HepG2 (cell line): ENCODE data around the gene RPRD2. TPM values are rescaled to one million over a fixed set of nuclear protein-coding genes. Genes with fewer than 3 reads are reported as not detected.
A peak's percentile ranks its signal among the peaks of the same experiment; 100 is the strongest.

ENCODE experiments used
- CBFB ChIP-seq: sonication (generic); formaldehyde crosslinking; IDR thresholded peaks from 2 replicates; pipeline ENCODE4 v1.4.0; 2020; ENCODE audit warnings: missing genetic modification reagents
- ELF1 ChIP-seq: sonication (generic); formaldehyde crosslinking; IDR thresholded peaks from 2 replicates; pipeline ENCODE4 v1.4.0; 2020; ENCODE audit warnings: missing genetic modification reagents
- FOXK2 ChIP-seq: fragments of 450-650 bp; IDR thresholded peaks from 2 replicates; pipeline ENCODE4 v1.6.1; 2016
- HCFC1 ChIP-seq: fragments of 150-350 bp; IDR thresholded peaks from 2 replicates; pipeline ENCODE4 v1.6.1; 2014; ENCODE audit warnings: low read depth, low read length
- JUN ChIP-seq: sonication (generic); formaldehyde crosslinking; IDR thresholded peaks from 2 replicates; pipeline ENCODE4 v1.4.0; 2020; ENCODE audit warnings: mild to moderate bottlenecking, missing genetic modification reagents
- KMT2B ChIP-seq: IDR thresholded peaks from 2 replicates; pipeline ENCODE4 v1.6.1; 2016; ENCODE audit warnings: missing genetic modification reagents, missing compliant biosample characterization
- PAF1 ChIP-seq: IDR thresholded peaks from 2 replicates; pipeline ENCODE4 v1.6.1; 2016; ENCODE audit warnings: missing genetic modification reagents, missing compliant biosample characterization
- REL ChIP-seq: sonication (generic); formaldehyde crosslinking; conservative IDR thresholded peaks from 2 replicates; pipeline ENCODE4 v1.8.0; 2022; ENCODE audit warnings: mild to moderate bottlenecking, missing genetic modification reagents, moderate library complexity
- SRY ChIP-seq: sonication (generic); formaldehyde crosslinking; IDR thresholded peaks from 2 replicates; pipeline ENCODE4 v1.8.0; 2022; ENCODE audit warnings: mild to moderate bottlenecking, missing genetic modification reagents
- TCF7L2 ChIP-seq: IDR thresholded peaks from 2 replicates; pipeline ENCODE4 v1.6.1; 2011; ENCODE audit warnings: mild to moderate bottlenecking, low read depth, low read length, moderate library complexity
- TEAD3 ChIP-seq: optimal IDR thresholded peaks from 2 replicates; pipeline ENCODE3; 2016; ENCODE audit warnings: borderline replicate concordance
- U2AF1 ChIP-seq: fragments of 200-400 bp; formaldehyde crosslinking; optimal IDR thresholded peaks from 2 replicates; pipeline ENCODE3; 2017; ENCODE audit warnings: mild to moderate bottlenecking, low read depth, low read length
- YEATS2 ChIP-seq: sonication (generic); formaldehyde crosslinking; IDR thresholded peaks from 2 replicates; pipeline ENCODE4 v1.4.0; 2020; ENCODE audit warnings: missing genetic modification reagents, borderline replicate concordance
- ZBTB42 ChIP-seq: sonication (generic); formaldehyde crosslinking; IDR thresholded peaks from 2 replicates; pipeline ENCODE4 v1.5.0; 2020; ENCODE audit warnings: mild to moderate bottlenecking, missing genetic modification reagents
- ZFP36 ChIP-seq: fragments of 150-350 bp; IDR thresholded peaks from 2 replicates; pipeline ENCODE4 v1.6.1; 2018; ENCODE audit warnings: borderline replicate concordance, low read length, low read depth; ENCODE audit not compliant: partially characterized antibody
- ZNF430 ChIP-seq: sonication (generic); formaldehyde crosslinking; IDR thresholded peaks from 2 replicates; pipeline ENCODE4 v1.9.0; 2021; ENCODE audit warnings: mild to moderate bottlenecking, missing genetic modification reagents
- ZNF44 ChIP-seq: sonication (generic); formaldehyde crosslinking; IDR thresholded peaks from 2 replicates; pipeline ENCODE4 v1.5.1; 2020; ENCODE audit warnings: mild to moderate bottlenecking, missing genetic modification reagents
- ZNF451 ChIP-seq: sonication (generic); formaldehyde crosslinking; IDR thresholded peaks from 2 replicates; pipeline ENCODE4 v1.5.0; 2020; ENCODE audit warnings: mild to moderate bottlenecking, missing genetic modification reagents
- ZNF513 ChIP-seq: sonication (generic); formaldehyde crosslinking; conservative IDR thresholded peaks from 2 replicates; pipeline ENCODE4 v1.5.0; 2020; ENCODE audit warnings: missing genetic modification reagents
- ZNF567 ChIP-seq: sonication (generic); formaldehyde crosslinking; IDR thresholded peaks from 2 replicates; pipeline ENCODE4 v1.8.1; 2023; ENCODE audit warnings: mild to moderate bottlenecking, missing genetic modification reagents, borderline replicate concordance
- ZNF577 ChIP-seq: sonication (generic); formaldehyde crosslinking; IDR thresholded peaks from 2 replicates; pipeline ENCODE4 v1.4.0; 2020; ENCODE audit warnings: mild to moderate bottlenecking, low read depth, missing genetic modification reagents, borderline replicate concordance
- ZNF629 ChIP-seq: sonication (generic); formaldehyde crosslinking; conservative IDR thresholded peaks from 2 replicates; pipeline ENCODE4 v1.5.0; 2020; ENCODE audit warnings: missing genetic modification reagents
- ZNF776 ChIP-seq: sonication (generic); formaldehyde crosslinking; IDR thresholded peaks from 2 replicates; pipeline ENCODE4 v1.4.0; 2020; ENCODE audit warnings: mild to moderate bottlenecking, missing genetic modification reagents
- polyA plus RNA-seq, 8 experiments: library from polyadenylated mRNA; depleted of rRNA in 3 of 8; stranded (reverse) in 7 of 8; unstranded in 1 of 8; fragments of >200 nt; fragmentation: Illumina TruSeq in 4 of 8; extraction: Trizol in 4 of 8; gene quantifications; 2 replicates each; pipeline versions ENCODE4 v1.2.1 to v1.2.3, GENCODE V29; 2011 to 2016; ENCODE audit warnings: low read depth in 4 of 8, missing spikeins in 1 of 8, mixed read lengths in 1 of 8; ENCODE audit not compliant: insufficient read depth in 1 of 8
- total RNA-seq, 5 experiments: library from RNA; depleted of rRNA; stranded (reverse); fragments of >200 nt; fragmentation: Illumina TruSeq; extraction: Trizol; gene quantifications; 2 replicates each; pipeline ENCODE4 v1.2.3, GENCODE V29; 2016; ENCODE audit warnings: low read depth in 1 of 5
- TF ChIP-seq, protein P1 (sequence below): IDR thresholded peaks from 2 replicates; pipeline ENCODE4 v1.6.1; 2018; ENCODE audit warnings: missing genetic modification reagents
- TF ChIP-seq, protein P2 (sequence below): sonication (generic); formaldehyde crosslinking; IDR thresholded peaks from 2 replicates; pipeline ENCODE4 v1.4.0; 2020; ENCODE audit warnings: mild to moderate bottlenecking, missing genetic modification reagents
- TF ChIP-seq, protein P3 (sequence below): sonication (generic); formaldehyde crosslinking; IDR thresholded peaks from 2 replicates; pipeline ENCODE4 v1.5.0; 2020; ENCODE audit warnings: mild to moderate bottlenecking, missing genetic modification reagents, borderline replicate concordance
- TF ChIP-seq, protein P4 (sequence below): IDR thresholded peaks from 2 replicates; pipeline ENCODE4 v1.6.1; 2016; ENCODE audit warnings: low read depth

Gene RPRD2
- total and polyA plus RNA-seq, 2 of the 13 experiments (the other 11 are each of a cell fraction or from before 2014, with no cell fraction given) = 8.0 to 8.9 TPM

DNA sequence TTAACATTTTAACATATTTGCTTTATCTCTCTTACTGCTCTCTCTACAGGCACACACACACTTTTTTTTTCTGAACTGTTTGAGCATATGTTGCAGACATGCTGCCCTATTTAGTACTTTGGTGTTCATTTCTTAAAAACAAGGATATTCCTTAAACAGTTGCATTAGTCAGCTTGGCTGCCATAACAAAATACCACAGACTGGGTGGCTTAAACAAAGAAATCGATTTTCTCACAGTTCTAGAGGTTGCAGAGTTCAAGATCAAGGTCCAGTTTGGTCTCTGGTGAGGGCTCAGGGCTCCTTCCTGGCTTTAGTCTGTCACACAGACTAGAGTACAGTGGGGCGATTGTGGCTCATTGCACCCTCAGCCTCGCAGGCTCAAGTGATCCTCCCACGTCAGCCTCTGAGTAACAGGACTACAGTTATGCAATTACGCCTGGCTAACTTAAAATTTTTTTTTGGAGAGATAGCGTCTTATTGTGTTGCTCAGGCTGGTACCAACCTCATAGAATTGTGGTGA is 46.7 kb downstream of the RPRD2 start (continued):
- no peak for TF ChIP-seq REL (CRISPR knock-in tag)
- no peak; the same call in 1 of the 2 replicates for TF ChIP-seq JUN (CRISPR knock-in tag)
- no peak for TF ChIP-seq YEATS2
- no peak for TF ChIP-seq ZNF44
- peak; percentile 69; the same call in 1 of the 2 replicates for TF ChIP-seq ELF1
- TF ChIP-seq, protein P1, sequence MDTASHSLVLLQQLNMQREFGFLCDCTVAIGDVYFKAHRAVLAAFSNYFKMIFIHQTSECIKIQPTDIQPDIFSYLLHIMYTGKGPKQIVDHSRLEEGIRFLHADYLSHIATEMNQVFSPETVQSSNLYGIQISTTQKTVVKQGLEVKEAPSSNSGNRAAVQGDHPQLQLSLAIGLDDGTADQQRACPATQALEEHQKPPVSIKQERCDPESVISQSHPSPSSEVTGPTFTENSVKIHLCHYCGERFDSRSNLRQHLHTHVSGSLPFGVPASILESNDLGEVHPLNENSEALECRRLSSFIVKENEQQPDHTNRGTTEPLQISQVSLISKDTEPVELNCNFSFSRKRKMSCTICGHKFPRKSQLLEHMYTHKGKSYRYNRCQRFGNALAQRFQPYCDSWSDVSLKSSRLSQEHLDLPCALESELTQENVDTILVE (CRISPR knock-in tag) = peak; percentile 74; the same call in 1 of the 2 replicates
- no peak for TF ChIP-seq U2AF1
- no peak for TF ChIP-seq HCFC1
- TF ChIP-seq ZBTB42 = no peak
- no peak for TF ChIP-seq ZFP36
- TF ChIP-seq PAF1 (CRISPR knock-in tag) = no peak
- TF ChIP-seq ZNF451 (CRISPR knock-in tag) = no peak
- no peak for TF ChIP-seq ZNF577 (CRISPR knock-in tag)
- peak; percentile 87 for TF ChIP-seq TEAD3 (CRISPR knock-in tag)
- TF ChIP-seq ZNF776 (CRISPR knock-in tag) = no peak
- TF ChIP-seq ZNF430 (CRISPR knock-in tag) = no peak
- no peak for TF ChIP-seq ZNF513 (CRISPR knock-in tag)
- TF ChIP-seq CBFB = peak; percentile 69; the same call in 1 of the 2 replicates
- TF ChIP-seq ZNF567 (CRISPR knock-in tag) = no peak
- TF ChIP-seq, protein P2, sequence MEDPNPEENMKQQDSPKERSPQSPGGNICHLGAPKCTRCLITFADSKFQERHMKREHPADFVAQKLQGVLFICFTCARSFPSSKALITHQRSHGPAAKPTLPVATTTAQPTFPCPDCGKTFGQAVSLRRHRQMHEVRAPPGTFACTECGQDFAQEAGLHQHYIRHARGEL (CRISPR knock-in tag) = no peak
- 0 out of 2 replicates have a peak, but pooled peaks have one; percentile 57 for TF ChIP-seq KMT2B (CRISPR knock-in tag)
- TF ChIP-seq, protein P3, sequence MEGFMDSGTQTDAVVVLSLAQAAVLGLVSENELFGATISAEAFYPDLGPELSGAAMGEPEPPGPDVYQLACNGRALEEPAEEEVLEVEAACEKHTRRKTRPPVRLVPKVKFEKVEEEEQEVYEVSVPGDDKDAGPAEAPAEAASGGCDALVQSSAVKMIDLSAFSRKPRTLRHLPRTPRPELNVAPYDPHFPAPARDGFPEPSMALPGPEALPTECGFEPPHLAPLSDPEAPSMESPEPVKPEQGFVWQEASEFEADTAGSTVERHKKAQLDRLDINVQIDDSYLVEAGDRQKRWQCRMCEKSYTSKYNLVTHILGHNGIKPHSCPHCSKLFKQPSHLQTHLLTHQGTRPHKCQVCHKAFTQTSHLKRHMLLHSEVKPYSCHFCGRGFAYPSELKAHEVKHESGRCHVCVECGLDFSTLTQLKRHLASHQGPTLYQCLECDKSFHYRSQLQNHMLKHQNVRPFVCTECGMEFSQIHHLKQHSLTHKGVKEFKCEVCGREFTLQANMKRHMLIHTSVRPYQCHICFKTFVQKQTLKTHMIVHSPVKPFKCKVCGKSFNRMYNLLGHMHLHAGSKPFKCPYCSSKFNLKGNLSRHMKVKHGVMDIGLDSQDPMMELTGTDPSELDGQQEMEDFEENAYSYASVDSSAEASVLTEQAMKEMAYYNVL (CRISPR knock-in tag) = peak; percentile 64; the same call in 1 of the 2 replicates
- no peak for TF ChIP-seq TCF7L2
- TF ChIP-seq ZNF629 (CRISPR knock-in tag) = peak; percentile 58
- TF ChIP-seq SRY (CRISPR knock-in tag) = no peak
- TF ChIP-seq, protein P4, sequence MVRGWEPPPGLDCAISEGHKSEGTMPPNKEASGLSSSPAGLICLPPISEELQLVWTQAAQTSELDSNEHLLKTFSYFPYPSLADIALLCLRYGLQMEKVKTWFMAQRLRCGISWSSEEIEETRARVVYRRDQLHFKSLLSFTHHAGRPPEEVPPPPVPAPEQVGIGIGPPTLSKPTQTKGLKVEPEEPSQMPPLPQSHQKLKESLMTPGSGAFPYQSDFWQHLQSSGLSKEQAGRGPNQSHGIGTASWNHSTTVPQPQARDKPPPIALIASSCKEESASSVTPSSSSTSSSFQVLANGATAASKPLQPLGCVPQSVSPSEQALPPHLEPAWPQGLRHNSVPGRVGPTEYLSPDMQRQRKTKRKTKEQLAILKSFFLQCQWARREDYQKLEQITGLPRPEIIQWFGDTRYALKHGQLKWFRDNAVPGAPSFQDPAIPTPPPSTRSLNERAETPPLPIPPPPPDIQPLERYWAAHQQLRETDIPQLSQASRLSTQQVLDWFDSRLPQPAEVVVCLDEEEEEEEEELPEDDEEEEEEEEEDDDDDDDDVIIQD (CRISPR knock-in tag) = peak; percentile 73; the same call in 1 of the 2 replicates
- TF ChIP-seq FOXK2 = 0 out of 2 replicates have a peak, but pooled peaks have one; percentile 34
